ENCODE results near the gene SGIP1.
"Not testable (repeated sequence)": the region's sequence is repeated elsewhere in the genome, so short reads cannot be mapped to it uniquely, and the experiment has no call there.

SGIP1 gene

DNA sequence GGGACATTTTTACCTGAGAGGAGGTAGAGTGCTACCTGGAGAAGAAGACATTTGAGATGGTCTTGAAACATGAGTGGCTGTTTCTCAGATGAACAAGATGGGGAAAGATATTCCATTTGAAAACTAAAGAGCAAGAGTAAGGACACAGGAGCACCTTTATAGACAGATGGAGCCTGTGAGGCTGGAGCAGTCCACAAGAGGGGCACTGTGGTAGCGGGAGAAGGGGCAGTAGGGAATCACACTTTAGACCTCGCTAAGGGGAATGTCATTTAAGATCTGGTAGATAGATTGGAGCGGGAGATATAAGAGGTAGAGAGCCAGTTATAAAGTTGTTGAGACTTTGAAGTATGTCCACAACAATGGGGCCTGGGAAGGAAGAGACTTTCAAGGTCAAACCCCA is 241.7 kb downstream of the SGIP1 start:
- H3K4me3 Mint-ChIP-seq, result no peak overlapping the region
- H3K27me3 Mint-ChIP-seq (ENCODE audit: low read depth), result no peaks in the 10 kb centered on the region
- TF ChIP-seq, protein P1, sequence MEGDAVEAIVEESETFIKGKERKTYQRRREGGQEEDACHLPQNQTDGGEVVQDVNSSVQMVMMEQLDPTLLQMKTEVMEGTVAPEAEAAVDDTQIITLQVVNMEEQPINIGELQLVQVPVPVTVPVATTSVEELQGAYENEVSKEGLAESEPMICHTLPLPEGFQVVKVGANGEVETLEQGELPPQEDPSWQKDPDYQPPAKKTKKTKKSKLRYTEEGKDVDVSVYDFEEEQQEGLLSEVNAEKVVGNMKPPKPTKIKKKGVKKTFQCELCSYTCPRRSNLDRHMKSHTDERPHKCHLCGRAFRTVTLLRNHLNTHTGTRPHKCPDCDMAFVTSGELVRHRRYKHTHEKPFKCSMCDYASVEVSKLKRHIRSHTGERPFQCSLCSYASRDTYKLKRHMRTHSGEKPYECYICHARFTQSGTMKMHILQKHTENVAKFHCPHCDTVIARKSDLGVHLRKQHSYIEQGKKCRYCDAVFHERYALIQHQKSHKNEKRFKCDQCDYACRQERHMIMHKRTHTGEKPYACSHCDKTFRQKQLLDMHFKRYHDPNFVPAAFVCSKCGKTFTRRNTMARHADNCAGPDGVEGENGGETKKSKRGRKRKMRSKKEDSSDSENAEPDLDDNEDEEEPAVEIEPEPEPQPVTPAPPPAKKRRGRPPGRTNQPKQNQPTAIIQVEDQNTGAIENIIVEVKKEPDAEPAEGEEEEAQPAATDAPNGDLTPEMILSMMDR (IDR thresholded peaks at IDR 0.05; ENCODE audit: unreplicated experiment in 3 of 3), result no peak

DNA sequence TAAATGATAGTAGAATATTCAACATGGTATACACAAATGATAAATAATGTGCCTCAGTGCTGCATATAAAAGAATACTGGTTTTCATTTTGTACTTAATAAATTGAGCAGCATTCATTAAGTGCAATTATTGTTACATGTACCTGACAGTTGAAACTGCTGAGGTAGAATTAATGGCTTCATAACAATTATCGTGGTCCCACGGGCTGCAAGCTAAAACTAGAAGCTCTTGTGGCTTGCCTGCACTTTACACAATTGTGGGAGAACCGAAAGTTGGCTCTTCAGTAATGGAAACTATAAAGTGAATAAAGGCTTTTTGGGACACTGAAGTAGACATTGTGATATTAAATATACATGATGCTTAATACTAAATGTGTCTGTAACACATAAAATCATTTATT is 243.9 kb downstream of the SGIP1 start:
- Mint-ChIP-seq H3K4me1 (peaks cover 14% of the 10 kb centered on the region), H3K27ac (peak overlapping the region in 1 of 3 experiments; percentile 16), H3K27me3 (ENCODE audit: low read depth) (no peaks in the 10 kb centered on the region), H3K9me3 (peaks cover 12% of the 10 kb centered on the region), H3K36me3 (ENCODE audit: low read depth) (peaks cover 8% of the 10 kb centered on the region), H3K4me3 (no peak overlapping the region)
- TF ChIP-seq, protein P1 (IDR thresholded peaks at IDR 0.05; ENCODE audit: unreplicated experiment in 3 of 3), result no peak

More for the DNA sequence above, 241.7 kb downstream of the SGIP1 start:
- Mint-ChIP-seq H3K27ac (no peak overlapping the region), H3K4me1 (peaks cover 14% of the 10 kb centered on the region), H3K9me3 (peaks cover 7% of the 10 kb centered on the region), H3K36me3 (ENCODE audit: low read depth) (peaks cover 4% of the 10 kb centered on the region)

DNA sequence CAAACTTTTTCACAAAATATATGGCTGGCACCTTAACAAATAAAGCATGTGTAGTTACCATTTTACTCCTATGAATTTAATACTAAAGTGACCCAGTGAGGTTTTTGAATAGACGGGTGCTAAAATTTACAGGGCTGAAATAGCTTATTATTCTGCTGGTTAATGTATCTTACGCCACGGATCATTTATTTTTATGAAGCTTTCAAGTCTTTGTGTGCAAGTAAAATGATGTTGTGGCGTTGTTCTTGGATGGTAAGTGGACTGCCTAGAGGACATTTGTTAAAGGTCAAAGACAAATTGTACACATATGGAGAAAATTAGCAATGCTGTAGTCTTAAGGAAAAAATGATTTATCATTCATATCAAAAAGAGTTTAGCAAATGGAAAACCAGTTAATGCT is 244.3 kb downstream of the SGIP1 start:
- Mint-ChIP-seq H3K36me3 (ENCODE audit: low read depth) (peaks cover 8% of the 10 kb centered on the region), H3K27ac (peak overlapping the region in 1 of 3 experiments; percentile 16), H3K27me3 (ENCODE audit: low read depth) (no peaks in the 10 kb centered on the region), H3K4me1 (peaks cover 14% of the 10 kb centered on the region), H3K4me3 (no peak overlapping the region), H3K9me3 (peaks cover 12% of the 10 kb centered on the region)
- TF ChIP-seq, protein P1 (IDR thresholded peaks at IDR 0.05; ENCODE audit: unreplicated experiment in 3 of 3), result no peak

DNA sequence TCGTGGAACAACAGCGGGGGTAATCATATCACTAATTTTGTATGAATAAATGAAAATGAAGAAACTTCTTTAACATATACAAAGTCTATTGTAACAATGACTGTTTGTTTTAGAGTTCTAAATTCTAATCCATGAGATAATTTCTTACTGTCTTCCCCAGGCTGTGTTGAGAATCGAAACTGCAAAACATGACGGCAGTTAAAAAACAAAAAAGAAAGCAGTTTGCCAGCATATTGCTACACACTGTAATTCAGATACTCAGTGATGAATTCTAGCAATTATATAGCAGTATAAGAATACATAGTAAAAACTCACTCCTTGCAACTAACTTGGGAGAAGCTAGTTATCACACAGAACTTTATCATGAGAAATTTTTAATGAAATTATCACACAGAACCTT is 245.0 kb downstream of the SGIP1 start:
- peak overlapping the region in 1 of 3 experiments; percentile 16 for H3K27ac Mint-ChIP-seq
- H3K27me3 Mint-ChIP-seq (ENCODE audit: low read depth), result no peaks in the 10 kb centered on the region
- peaks cover 12% of the 10 kb centered on the region for H3K9me3 Mint-ChIP-seq
- H3K4me1 Mint-ChIP-seq, result peaks cover 14% of the 10 kb centered on the region
- peaks cover 8% of the 10 kb centered on the region for H3K36me3 Mint-ChIP-seq (ENCODE audit: low read depth)
- TF ChIP-seq, protein P1 (IDR thresholded peaks at IDR 0.05; ENCODE audit: unreplicated experiment in 3 of 3), result no peak
- H3K4me3 Mint-ChIP-seq, result no peak overlapping the region

DNA sequence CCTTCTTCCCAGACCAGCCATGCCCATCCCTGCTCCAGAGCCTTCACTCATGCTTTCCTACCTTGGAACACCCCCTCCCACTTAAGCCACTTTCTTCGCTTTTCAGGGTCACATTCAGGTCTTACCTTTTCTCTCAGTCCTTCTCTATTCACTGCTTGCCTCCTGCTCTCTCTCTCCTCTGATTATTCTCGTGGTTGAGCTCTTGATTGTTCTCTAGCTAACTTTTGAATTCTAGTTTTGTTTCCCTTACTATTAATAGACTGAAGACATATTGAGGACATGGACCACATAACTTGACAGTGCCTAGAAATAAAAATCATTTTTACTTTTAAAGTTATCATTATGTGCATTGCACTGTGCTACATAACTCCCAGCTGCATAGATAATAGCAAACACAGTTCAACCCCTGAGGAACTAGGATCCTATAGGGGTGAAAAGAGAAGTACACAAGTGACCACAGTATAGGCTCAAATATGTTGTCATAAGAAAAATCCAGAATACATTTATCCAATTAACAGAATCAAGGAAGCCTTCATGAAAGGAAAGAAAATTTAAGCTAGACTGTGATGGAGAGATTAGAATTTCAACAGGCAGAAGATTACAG is 245.6 kb downstream of the SGIP1 start:
- Mint-ChIP-seq H3K9me3 (peaks cover 15% of the 10 kb centered on the region), H3K36me3 (ENCODE audit: low read depth) (peaks cover 8% of the 10 kb centered on the region)

DNA sequence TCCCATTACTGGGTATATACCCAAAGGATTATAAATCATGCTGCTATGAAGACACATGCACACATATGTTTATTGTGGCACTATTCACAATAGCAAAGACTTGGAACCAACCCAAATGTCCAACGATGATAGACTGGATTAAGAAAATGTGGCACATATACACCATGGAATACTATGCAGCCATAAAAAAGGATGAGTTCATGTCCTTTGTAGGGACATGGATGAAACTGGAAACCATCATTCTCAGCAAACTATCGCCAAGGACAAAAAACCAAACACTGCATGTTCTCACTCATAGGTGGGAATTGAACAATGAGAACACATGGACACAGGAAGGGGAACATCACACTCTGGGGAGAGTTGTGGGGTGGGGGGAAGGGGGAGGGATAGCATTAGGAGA is 251.8 kb downstream of the SGIP1 start:
- H3K36me3 Mint-ChIP-seq (ENCODE audit: low read depth); H3K27me3 Mint-ChIP-seq (ENCODE audit: low read depth); H3K4me1 Mint-ChIP-seq; H3K4me3 Mint-ChIP-seq; H3K27ac Mint-ChIP-seq: not testable (repeated sequence)
- H3K9me3 Mint-ChIP-seq, result peaks cover 11% of the 10 kb centered on the region

More for the DNA sequence above, 245.6 kb downstream of the SGIP1 start:
- TF ChIP-seq, protein P1 (IDR thresholded peaks at IDR 0.05; ENCODE audit: unreplicated experiment in 3 of 3), result no peak
- no peak overlapping the region for H3K4me3 Mint-ChIP-seq
- peaks cover 14% of the 10 kb centered on the region for H3K4me1 Mint-ChIP-seq
- H3K27me3 Mint-ChIP-seq (ENCODE audit: low read depth), result no peaks in the 10 kb centered on the region
- no peak overlapping the region for H3K27ac Mint-ChIP-seq
